ENCODE results near the gene SLC27A4. TPM values are rescaled to one million over a fixed set of nuclear protein-coding genes. Genes with fewer than 3 reads are reported as not detected.

SLC27A4 gene
- total RNA-seq, 4 donors from 2014 or later: 14.3 to 34.3 (median 20.4) TPM

DNA sequence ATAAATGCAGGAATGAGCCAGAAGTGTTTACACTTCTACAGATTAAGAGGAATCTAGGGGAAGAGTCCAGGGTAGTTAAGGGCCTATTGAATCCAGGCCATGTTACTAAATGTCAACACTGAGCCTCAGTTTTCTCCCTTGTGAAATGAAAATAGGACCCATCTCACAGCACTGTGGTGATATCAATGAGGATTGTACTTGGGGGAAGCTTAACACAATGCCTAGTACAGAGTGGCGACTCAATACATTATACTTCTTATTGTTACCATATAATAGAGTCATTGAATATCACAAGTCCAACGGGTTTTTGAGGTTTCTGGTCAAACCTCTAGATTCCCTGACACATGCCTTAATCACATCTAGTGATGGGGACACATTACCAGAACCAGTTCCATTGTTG is 22.7 kb upstream of the SLC27A4 start:
- Histone ChIP-seq H3K27me3 (no peaks in the 10 kb centered on the region), H3K4me1 (peaks cover 0 to 16% (median 7%) of the 10 kb centered on the region in 3 donors), H3K27ac (no peak overlapping the region), H3K9me3 (no peaks in the 10 kb centered on the region), H3K4me3 (no peak overlapping the region), H3K36me3 (peaks cover 0 to 83% of the 10 kb centered on the region in 2 donors)
- 80 to 93% methylated on average over 2 of the region's 2 CpGs for WGBS, 2 donors (ENCODE audit: low coverage in 1 of 2)
- ATAC-seq: no peak
- TF ChIP-seq, protein P1, sequence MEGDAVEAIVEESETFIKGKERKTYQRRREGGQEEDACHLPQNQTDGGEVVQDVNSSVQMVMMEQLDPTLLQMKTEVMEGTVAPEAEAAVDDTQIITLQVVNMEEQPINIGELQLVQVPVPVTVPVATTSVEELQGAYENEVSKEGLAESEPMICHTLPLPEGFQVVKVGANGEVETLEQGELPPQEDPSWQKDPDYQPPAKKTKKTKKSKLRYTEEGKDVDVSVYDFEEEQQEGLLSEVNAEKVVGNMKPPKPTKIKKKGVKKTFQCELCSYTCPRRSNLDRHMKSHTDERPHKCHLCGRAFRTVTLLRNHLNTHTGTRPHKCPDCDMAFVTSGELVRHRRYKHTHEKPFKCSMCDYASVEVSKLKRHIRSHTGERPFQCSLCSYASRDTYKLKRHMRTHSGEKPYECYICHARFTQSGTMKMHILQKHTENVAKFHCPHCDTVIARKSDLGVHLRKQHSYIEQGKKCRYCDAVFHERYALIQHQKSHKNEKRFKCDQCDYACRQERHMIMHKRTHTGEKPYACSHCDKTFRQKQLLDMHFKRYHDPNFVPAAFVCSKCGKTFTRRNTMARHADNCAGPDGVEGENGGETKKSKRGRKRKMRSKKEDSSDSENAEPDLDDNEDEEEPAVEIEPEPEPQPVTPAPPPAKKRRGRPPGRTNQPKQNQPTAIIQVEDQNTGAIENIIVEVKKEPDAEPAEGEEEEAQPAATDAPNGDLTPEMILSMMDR (IDR thresholded peaks at IDR 0.05): no peak
- TF ChIP-seq POLR2A (IDR thresholded peaks at IDR 0.05) (no peak), EP300 (IDR thresholded peaks at IDR 0.05) (no peak), POLR2AphosphoS5 (IDR thresholded peaks at IDR 0.05) (no peak)

DNA sequence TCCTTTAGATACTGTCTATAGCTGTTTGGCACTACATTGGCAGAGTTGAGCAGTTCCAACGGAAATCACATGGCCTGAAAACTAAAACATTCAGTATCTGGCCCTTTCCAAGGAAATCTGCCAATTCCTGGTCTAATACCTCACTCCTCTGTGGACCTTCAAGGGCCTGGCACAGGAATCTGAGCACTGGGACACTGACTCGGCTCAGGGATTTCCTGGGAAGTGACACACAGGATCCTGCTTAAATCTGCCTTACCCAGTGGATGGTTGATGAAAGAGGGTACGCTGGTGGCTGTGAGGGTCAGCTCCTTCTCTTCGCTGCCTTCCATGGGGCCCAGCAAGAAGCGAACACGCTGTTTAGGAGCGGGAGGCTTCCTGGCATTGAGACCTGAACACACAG is 19.0 kb upstream of the SLC27A4 start:
- H3K9me3 ChIP-seq: no peaks in the 10 kb centered on the region
- ATAC-seq: no peak
- no peak overlapping the region for H3K27ac ChIP-seq
- H3K4me1 ChIP-seq: peaks cover 0 to 46% (median 15%) of the 10 kb centered on the region in 3 donors
- TF ChIP-seq, protein P1 (IDR thresholded peaks at IDR 0.05): no peak
- TF ChIP-seq POLR2AphosphoS5 (IDR thresholded peaks at IDR 0.05): no peak
- TF ChIP-seq EP300 (IDR thresholded peaks at IDR 0.05): no peak
- TF ChIP-seq POLR2A (IDR thresholded peaks at IDR 0.05): no peak
- 40 to 82% methylated on average over 1 to 6 of the region's 7 CpGs for WGBS, 2 donors (ENCODE audit: low coverage in 1 of 2)
- H3K27me3 ChIP-seq: no peaks in the 10 kb centered on the region
- peaks cover 0 to 68% of the 10 kb centered on the region in 2 donors for H3K36me3 ChIP-seq
- peak overlapping the region in 1 of 2 donors; percentile 97 for H3K4me3 ChIP-seq

DNA sequence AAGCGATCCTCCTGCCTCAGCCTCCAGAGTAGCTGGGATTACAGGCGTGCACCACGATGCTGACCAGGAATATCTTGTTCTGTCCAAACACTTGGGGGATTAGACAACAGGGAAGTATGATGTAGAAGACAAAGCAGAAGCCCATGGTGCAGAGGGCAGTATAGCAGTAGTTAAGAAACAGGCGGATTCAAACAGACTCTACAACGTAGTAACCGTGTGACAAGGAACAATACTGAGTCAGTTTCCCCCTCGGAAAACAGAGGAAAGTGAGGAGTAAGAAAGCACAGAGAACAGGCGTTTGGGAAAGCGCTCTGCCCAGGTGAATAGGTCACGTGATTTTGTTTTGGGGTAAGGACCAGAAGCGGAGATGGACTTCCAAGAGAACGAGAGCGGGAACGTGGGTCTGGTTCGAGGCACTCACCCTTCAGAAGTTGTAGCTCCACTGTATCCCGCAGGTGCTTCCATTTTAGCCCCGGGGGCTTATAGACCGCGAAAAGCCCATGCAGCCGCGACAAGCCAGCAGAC is 18.4 kb upstream of the SLC27A4 start:
- peak overlapping the region; percentile 52 to 97 for H3K4me3 ChIP-seq
- no peaks in the 10 kb centered on the region for H3K27me3 ChIP-seq
- H3K4me1 ChIP-seq: peaks cover 0 to 46% (median 15%) of the 10 kb centered on the region in 3 donors
- ATAC-seq: peak; percentile 2
- H3K9me3 ChIP-seq: no peaks in the 10 kb centered on the region
- WGBS, 2 donors (ENCODE audit: low coverage in 1 of 2): 0 to 2% methylated on average over 8 to 13 of the region's 21 CpGs
- TF ChIP-seq EP300 (IDR thresholded peaks at IDR 0.05) (no peak), POLR2A (IDR thresholded peaks at IDR 0.05) (no peak), POLR2AphosphoS5 (IDR thresholded peaks at IDR 0.05) (no peak)
- TF ChIP-seq, protein P1 (IDR thresholded peaks at IDR 0.05): no peak
- peaks cover 0 to 68% of the 10 kb centered on the region in 2 donors for H3K36me3 ChIP-seq
- peak overlapping the region in 3 of 4 donors; percentile 87 to 91 (median 90) for H3K27ac ChIP-seq

DNA sequence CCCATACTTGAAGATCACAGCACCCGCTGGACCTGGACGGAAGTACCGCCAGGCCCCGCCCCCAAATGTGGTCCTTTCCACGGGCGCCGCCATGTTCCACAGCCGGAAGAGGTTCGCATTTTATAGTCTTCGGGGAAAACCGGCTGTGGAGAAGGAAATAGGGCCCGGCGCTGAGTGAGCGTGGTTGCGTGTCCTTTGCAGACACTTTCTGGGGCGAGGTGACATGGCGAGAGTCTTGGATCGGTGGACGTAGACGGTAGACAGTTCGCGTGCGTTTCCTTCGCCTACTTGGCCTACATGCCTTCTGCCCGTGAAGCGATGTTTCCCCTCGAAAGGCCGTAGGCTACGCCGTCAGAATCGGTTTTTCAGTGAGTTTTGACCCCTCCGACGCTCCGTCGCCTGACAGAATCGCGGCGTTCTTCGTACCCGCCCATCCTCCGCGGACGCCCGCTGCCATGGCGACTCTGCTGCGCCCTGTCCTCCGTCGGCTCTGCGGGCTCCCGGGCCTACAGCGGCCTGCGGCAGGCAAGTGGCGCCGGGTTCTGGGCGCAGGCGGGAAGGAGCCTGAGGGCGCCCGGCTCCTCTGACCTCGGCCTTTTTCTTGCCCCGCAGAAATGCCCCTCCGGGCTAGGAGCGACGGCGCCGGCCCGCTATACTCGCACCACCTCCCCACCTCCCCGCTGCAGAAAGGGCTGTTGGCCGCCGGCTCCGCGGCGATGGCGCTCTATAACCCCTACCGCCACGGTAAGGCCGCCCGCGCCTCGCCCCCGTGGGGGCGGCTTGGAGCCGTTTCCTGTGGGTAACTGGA is 17.7 kb upstream of the SLC27A4 start, which contains the start of the genes COQ4 and TRUB2:
COQ4 (plus strand) TSS at position 436 of the 808 bp plus-strand sequence; CDS start at position 456, 20 bp downstream.
TRUB2 (minus strand) TSS at position 44 of the 808 bp plus-strand sequence; CDS start at position 5, 39 bp downstream.
- Histone ChIP-seq H3K4me3 (peak within 1 kb of the TSS; percentile 52 to 97), H3K27me3 (no peaks in the 10 kb centered on the region), H3K4me1 (peaks cover 0 to 46% (median 15%) of the 10 kb centered on the region in 3 donors), H3K27ac (peak within 1 kb of the TSS; percentile 23 to 91 (median 88)), H3K36me3 (peaks cover 0 to 68% of the 10 kb centered on the region in 2 donors), H3K9me3 (no peaks in the 10 kb centered on the region)
- no peak for TF ChIP-seq EP300 (IDR thresholded peaks at IDR 0.05)
- peak in 1 of 2 donors; percentile 15 for TF ChIP-seq POLR2A (IDR thresholded peaks at IDR 0.05)
- TF ChIP-seq POLR2AphosphoS5 (IDR thresholded peaks at IDR 0.05): peak; percentile 77
- 0 to 1% methylated on average over 14 to 17 of the region's 83 CpGs for WGBS, 2 donors (ENCODE audit: low coverage in 1 of 2)
- peak; percentile 98 for ATAC-seq

DNA sequence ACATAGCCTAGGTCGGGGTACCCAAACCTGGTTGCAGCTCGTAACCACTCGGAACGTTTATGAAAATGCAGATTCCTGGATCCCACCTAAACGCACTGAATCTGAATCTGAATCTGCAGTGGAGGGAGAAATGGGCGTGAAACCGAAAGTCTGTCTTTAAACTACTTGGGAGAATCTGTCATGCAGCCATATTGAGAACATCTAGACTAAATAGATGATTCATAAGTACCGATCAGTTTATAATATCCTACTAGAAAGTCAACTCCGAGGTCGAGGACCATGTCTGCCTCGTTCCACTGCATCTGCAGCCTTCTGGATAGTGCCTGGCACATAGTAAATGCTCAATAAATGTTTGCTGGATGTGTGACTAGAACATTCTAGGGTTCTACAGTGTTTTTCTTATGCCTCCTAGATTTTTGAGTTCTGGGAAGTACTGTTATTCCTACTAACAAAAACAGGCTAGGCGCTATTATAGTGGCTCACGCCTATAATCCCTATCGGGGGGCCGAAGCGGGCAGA is 17.1 kb upstream of the SLC27A4 start:
- Histone ChIP-seq H3K27me3 (no peaks in the 10 kb centered on the region), H3K9me3 (no peaks in the 10 kb centered on the region), H3K27ac (peak overlapping the region in 3 of 4 donors; percentile 87 to 91 (median 90)), H3K36me3 (peaks cover 0 to 68% of the 10 kb centered on the region in 2 donors), H3K4me1 (peaks cover 0 to 46% (median 15%) of the 10 kb centered on the region in 3 donors), H3K4me3 (peak overlapping the region; percentile 52 to 97)
- WGBS, 2 donors (ENCODE audit: low coverage in 1 of 2): 20 to 48% methylated on average over 5 to 14 of the region's 16 CpGs
- ATAC-seq: no peak
- TF ChIP-seq, protein P1 (IDR thresholded peaks at IDR 0.05): no peak
- TF ChIP-seq POLR2A (IDR thresholded peaks at IDR 0.05) (no peak), EP300 (IDR thresholded peaks at IDR 0.05) (no peak), POLR2AphosphoS5 (IDR thresholded peaks at IDR 0.05) (no peak)
